K562 (cell line): Measurements from ENCODE around the gene BIRC7.

ENCODE experiments used
- ARNT ChIP-seq, 2 experiments: fragments of 450-650 bp; IDR thresholded peaks; 2 replicates each; pipeline ENCODE4 v1.6.1; 2016; ENCODE audit warnings: mild to moderate bottlenecking in 1 of 2
- CREB1 ChIP-seq, 2 experiments: sonication (generic) in 1 of 2; formaldehyde crosslinking in 1 of 2; IDR thresholded peaks; 2 replicates each; pipeline versions ENCODE4 v1.6.1 to v1.8.0; 2012 to 2022; ENCODE audit warnings: inconsistent platforms in 1 of 2, mild to moderate bottlenecking in 1 of 2, missing genetic modification reagents in 1 of 2, moderate library complexity in 1 of 2
- CTCF ChIP-seq, 3 experiments: IDR thresholded peaks in 2 of 3; conservative IDR thresholded peaks in 1 of 3; 2 replicates each; pipeline ENCODE4 v1.5.1; 2011 to 2012; ENCODE audit warnings: low read length in 3 of 3, mild to moderate bottlenecking in 3 of 3, control low read depth in 2 of 3, improper control_type of control experiment in 1 of 3, inconsistent platforms in 1 of 3, low read depth in 1 of 3, mixed read lengths in 1 of 3, moderate library complexity in 1 of 3; ENCODE audit not compliant: insufficient read depth in 2 of 3
- FIP1L1 ChIP-seq: fragments of 200-400 bp; formaldehyde crosslinking; IDR thresholded peaks from 2 replicates; pipeline ENCODE4 v1.6.1; 2018; ENCODE audit warnings: mild to moderate bottlenecking, low read depth, low read length; ENCODE audit not compliant: poor library complexity, severe bottlenecking
- HMGXB4 ChIP-seq: sonication (generic); formaldehyde crosslinking; IDR thresholded peaks from 2 replicates; pipeline ENCODE4 v1.8.1; 2023; ENCODE audit warnings: mild to moderate bottlenecking, missing genetic modification reagents
- SOX6 ChIP-seq: fragments of 450-650 bp; IDR thresholded peaks from 2 replicates; pipeline ENCODE4 v1.6.1; 2014; ENCODE audit warnings: mild to moderate bottlenecking
- TF ChIP-seq, protein P1 (sequence below): fragments of 450-650 bp; formaldehyde crosslinking; IDR thresholded peaks from 2 replicates; pipeline ENCODE4 v1.4.0; 2022; ENCODE audit warnings: mild to moderate bottlenecking, moderate library complexity

DNA sequence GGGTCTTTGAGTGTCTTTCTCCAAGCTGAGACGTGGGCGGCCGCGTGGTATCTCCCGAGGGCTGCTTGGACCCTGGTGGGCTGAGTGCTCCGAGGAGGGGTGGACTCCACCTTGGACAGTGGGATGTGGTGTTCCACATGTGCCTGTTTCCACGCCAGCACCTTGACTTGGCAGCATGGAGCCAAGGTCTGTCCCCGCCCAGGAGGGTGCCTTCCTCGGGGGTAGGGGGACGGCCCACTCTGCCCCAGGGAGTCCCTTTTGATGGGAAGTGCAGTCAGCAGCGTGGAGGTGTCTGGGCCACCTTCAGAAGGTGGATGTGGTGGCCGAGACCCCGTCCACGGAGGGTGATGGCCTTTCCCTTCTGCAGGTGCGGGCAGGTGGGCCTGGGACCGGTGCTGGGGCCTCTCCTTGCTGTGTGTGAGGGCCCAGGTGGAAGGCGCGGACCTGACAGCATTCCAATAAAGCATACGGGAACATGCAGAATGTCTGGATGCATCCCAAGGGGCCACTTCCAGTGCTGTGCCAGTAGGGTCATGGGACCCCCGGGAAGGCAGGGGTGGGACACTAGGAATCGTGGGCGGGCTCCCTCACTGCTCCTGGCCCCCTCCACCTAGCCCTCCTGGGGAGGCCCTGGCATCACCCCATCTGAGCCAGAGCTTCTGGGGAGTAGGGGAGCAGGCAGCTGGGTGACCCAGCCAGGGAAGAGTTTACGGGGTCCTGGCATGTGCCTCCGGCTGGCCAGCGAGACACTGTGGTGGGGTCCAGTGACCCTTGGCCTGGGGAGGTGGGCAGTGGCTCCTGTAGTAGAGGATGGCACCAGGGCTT lies 53.8 kb downstream of the BIRC7 start:
- TF ChIP-seq CREB1 (IDR thresholded peaks at IDR 0.05) (no peak), CREB1 (CRISPR knock-in tag; IDR thresholded peaks at IDR 0.05) (no peak), HMGXB4 (CRISPR knock-in tag) (no peak), FIP1L1 (no peak), CTCF (IDR thresholded peaks at IDR 0.05 in 2 of 3, conservative IDR thresholded peaks at IDR 0.05 in 1 of 3; ENCODE audit: insufficient read depth in 2 of 3, low read depth in 1 of 3, low read length in 3 of 3) (no peak), SOX6 (no peak), ARNT (IDR thresholded peaks at IDR 0.05) (no peak)
- TF ChIP-seq, protein P1, sequence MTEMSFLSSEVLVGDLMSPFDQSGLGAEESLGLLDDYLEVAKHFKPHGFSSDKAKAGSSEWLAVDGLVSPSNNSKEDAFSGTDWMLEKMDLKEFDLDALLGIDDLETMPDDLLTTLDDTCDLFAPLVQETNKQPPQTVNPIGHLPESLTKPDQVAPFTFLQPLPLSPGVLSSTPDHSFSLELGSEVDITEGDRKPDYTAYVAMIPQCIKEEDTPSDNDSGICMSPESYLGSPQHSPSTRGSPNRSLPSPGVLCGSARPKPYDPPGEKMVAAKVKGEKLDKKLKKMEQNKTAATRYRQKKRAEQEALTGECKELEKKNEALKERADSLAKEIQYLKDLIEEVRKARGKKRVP (CRISPR knock-in tag) = no peak
